SW480 (cell line): ENCODE results near the gene OCA2.

ENCODE experiments used
- DNase-seq: peaks from one replicate; pipeline ENCODE4 v3.0.0-alpha.2; 2016; ENCODE audit warnings: low spot score

OCA2 gene

DNA sequence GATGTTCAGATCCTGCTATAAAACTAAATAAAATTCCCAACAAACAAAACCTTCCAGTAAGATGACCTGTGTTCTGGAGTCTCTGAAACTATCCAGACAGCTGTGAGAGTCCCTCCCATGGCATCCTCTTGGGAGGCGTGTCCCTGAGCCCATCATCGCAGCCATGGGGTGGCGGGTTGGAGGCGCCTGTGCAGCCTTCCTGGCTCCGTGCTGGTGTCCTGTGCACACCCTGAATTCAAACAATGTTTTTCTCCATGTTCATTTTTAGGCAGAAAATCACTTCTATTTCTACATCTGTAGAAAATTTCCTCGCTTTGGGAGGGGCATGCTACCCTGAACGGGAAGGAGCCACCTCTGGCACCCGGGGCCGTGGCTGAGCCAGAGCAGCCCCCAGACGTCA is 19.4 kb upstream of the OCA2 start:
- DNase-seq, result no peak

DNA sequence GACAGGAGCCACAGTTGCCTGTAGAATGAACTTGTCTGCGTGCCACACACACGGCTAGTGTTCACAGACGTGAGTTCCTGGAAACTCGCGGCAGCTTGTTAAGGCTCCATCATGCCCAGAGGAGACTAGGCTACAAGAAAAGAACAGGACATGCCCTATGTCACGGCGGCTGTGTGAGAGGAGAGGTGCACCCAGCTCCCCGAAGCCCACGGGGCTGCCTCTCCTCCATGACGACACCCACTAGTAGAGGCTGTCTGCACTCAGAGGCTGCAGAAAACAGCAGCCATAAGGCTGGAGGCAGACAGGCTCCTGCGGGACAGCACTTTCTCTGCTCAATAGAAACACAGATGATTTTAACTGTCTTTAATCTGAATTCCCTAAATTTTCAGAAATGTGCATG is 19.0 kb upstream of the OCA2 start:
- no peak for DNase-seq

DNA sequence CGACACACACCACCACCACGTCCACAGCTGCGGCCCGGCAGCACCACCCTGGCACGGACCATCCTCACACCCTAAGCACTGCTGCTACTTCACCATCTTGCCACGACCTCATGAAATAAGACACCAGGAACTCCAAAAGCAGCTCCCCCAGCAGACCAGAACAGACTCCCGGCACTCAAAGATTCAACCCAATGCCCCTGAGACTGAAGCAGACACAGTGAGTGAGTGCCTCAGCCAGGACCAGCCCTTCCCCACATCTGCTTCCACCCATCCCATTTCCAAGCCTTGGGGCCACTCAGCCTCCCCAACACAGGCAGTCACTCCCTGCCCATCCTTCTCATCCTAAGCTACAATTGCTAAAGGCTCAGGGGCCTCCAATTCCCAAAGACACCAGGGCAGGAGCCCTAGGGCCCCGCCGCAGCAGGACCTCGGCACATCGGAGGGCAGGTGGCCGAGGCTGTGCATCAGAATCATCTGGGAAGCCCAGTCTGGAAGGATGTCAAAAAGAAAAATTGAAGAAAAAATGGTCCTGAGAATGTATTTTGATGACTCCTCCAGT is 18.4 kb upstream of the OCA2 start:
- DNase-seq, result no peak

DNA sequence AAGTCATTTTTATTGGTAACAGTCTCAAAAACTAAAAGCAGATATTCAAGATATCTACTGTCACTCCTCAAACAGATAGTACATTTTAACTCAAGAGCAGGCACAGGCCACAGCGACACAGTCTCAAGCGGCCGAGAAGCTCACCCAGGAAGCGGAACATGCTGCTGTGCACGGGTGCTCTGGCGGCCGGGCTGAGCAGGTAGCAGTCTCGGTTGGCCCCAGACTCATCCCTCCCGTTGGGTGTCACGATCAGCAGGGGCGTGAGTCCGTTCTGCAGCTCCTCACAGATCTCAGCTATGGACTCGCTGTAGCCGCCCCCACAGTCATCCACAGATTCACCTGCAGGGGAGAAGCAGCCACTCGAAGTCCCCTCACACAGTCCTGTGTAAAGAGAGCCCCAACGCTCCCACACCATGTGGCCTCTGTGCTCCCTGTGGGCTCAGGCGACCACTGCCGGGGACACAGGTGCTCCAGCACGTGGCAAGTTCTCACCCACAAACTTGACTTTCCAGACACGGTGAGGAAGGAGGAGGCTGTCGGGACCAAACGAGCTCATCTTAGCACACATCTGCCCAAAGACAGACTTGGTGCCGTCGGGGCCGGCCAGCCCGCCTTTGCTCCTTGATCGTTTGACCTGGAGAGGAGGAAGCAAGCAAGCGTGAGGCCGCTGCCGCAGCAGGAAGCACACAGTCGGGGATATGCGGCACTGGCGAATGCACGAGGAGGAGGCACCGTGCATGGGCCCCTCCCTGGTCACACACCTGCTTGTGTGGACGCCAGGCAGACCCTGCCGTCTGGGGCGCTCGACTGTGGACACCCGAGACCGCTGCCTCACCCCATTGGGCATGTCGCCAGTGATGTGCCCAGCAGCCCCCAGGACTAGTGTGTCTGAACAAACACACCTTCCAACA is 17.7 kb upstream of the OCA2 start:
- no peak for DNase-seq

DNA sequence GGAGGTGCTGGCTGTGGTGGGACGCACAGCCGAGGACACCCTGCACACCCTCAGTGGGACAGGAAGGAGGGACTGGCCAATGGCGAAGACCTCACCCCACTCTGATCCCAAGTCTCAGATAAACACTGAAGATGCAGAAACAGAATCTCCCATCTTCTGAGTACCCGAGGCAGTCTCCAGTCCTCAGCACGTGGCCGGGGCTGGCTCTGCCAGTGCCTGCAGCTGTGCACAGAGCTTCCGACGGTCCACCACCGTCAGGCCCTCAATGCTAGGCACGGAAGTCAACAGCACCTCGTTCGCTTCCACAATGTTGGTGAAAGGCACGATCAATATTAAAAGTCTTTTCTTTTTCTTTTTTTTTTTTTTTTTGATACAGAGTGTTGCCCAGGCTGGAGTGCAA is 16.8 kb upstream of the OCA2 start:
- DNase-seq, result no peak

DNA sequence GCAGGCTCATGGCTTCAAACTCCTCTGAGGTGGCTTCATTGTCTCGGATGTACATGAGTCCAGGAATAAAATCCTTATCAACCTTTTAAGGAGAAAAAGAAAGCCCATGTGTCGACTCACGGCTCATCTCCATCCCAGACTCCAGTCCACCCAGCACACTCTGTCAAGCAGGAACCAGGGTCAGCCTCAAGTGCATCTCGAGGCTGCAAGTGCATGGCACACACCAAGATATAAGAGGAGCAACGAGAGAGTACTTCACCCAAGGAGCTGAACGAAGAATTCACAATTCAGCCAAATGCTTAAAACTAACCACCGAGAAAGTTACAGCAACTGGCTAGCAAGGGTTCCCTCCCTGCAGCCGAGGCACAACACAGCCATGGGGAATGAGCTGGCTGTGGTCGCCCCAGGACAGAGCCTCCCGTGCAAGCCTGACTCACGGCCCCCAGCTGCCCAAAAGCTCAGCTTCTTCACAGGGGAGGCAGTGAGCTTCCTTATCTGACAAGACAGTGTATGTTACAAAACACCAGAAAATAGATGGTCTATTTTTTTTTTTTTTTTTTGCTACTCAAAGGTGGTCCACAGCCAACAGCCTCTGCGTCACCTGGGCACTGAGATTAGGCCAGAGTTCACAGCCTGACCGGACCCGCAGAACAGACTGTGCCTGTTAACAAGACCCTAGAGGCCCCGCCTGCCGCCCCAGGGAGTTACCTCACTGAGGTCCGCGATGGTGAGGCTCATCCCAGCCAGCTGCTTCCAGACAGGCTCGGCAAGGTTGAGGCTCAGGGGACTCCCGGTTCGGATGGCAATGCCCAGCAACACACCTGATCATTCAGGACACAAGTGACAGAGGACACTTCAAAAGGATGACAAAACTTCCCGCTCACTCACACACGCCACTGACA is 15.9 kb upstream of the OCA2 start:
- no peak for DNase-seq

DNA sequence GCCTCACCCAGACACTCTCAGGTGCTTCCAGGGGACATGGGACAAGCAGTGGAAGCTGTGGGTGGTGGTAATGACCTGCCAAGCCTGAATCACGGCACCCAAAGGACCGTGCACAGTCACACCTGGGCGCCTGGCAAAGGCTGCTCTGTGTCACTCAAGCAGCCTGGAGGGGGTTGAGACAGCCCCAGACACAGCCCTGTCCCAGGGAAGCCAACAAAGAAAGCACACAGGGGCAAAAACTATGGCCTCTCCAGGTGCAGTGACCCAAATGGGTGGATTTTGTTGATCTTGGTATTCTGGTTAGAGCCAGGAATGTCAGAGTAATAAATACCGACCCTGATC is 15.0 kb upstream of the OCA2 start:
- no peak for DNase-seq

DNA sequence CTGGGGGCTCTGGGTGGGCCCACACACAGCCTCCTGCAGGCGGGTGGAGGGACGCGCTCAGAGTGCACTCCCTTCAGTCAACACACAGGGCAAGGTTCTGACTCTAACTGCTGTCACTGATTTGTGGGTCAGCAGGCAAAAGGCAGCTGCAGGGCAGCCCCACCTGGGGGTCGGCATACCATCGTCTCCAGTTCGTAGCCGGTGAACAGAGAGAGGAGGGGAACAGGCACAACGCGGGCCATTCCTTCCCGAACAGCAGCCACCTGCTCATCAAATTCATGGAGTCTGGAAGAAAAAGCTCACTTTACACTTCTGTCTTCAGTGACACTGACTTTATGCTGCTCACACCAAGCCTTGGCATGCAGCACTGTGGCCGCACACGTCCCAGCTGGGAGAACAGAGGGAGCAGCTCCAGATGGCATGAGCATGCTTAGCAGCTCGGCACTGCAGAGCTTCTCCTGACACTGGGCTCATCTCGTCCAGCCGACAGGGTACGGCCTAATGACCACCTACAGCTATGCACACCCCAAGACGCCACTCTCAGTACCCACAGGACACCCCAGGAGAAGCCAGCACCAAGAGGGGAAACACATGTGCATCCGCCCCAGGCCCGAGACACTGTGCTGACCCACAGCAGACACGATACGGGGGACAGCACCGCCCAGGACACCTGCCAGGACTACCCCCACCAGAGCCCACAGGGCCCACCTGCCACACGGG is 14.4 kb upstream of the OCA2 start:
- DNase-seq, result no peak

DNA sequence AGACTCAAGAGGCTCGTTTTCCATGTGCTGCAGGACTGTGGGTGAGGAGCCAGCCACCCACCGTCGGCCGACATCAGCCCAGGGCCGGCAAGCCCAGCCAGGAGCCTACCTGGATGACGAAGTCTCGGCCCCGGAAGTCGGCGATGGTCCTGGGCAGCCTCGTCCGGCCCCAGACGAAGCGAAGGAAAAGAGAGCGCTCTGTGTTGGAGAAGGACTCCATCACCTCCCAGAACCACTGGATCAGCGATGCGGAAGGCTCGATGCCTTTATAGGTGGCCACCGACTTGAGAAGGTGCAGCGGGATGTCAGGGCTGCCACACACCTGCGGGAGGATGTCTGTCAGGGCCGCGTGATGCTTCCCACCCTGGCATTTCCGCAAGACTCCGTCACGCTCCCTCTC is 13.8 kb upstream of the OCA2 start:
- no peak for DNase-seq

DNA sequence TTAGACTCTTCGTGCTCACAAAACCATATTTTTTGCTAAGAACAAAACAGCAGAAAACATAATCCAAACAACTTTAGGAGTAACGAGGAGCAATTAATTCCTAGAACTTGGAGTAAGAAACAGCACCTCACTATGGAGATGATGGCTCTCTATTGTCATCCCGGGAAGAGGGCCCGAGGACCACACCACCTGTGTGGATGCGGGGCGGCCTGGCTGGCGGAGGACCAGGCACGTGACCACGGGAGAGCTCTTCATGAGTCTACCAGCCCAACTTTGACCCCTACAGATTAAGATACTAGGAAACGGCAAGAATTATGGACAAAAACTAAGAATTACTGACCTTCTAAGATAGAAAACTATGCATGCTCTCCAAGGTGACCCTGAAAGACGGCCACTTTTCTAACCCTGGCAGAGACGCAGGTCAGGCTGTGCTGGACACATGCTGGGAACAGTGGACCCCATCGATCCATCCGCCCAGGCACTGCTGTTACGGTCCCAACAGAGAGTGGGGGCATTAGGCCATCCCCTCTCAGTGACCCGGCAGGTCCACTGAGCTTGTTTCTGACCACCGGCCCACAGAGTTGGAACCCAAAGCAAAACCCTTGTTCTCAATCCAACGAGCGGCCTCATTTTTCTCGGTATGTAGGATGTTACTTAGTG is 13.1 kb upstream of the OCA2 start:
- DNase-seq, result no peak

DNA sequence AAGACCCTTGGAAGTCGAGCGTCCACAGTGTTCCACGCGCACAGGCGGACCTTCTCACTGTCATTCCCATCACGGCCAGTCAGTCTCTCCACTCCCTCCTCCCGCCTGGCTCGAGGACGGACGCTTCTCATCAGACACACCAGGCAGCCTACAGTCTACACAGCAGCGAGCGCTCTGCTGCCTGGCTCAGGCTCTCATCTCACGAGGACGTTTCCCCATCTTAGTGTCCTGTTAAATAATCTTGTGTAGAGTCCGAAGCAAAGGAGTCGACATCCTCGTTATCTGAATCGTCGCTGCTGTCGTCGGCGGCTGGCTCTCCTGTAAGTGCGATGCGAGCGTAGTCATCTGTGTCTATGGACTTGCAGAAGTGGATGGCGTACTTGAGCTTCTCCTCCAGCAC is 12.4 kb upstream of the OCA2 start:
- DNase-seq, result no peak

DNA sequence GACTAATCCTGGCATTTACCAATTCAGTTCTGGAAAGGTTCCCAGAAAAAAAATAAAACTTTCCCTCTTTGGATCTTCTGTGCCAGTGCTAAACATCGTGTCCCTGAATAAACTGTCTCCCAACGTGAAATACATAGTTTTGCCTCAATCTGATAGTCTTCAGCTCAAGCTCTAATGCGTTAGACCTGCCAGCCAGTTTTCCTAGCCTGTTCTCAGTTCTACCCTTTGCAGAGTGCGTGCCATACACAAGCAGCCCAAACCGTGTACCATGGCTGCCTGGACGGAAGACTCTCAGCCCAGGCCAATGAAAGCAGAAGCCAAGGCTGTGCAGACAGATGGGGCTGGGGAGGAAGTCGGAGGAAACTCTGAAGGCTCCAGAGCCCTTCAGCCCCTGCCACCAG is 11.4 kb upstream of the OCA2 start:
- DNase-seq, result no peak

DNA sequence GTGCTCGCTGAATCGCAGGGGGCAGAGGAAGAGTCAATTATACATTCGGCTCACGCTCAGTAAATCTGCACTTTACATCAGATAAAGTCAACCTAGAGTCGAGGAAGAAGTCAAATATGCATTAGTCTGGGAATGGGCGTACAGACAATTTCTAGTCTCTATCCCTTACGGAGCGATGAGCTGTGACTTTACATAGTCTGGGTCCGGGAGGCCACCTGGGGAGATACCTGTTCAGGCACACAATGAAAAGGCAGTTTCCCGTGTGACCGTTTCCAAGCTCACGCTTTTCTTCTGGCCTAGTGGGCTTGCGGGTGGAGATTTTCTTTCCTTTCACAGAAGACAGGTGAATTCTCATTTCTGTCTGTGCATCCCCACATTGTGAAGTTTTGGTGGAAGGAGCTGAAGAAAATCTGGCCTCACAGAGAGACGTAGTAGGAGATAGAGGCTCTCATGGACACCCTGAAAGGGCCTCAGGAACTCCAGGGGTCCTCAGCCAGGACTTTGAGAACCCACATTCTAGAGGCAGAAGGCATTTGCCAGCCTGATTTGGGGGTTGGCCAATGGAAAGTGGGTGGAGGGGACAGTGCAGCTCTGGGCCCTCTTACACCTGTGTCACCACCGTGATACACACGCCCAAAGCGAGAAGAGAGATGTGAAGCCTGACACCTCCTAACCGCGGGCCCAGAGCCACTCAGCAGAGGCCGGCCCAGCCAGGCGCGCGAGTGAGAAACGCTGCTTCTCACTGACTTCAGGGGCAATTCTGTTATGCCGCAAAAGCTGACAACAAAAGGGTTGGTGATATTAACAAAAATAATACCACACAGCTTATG is 10.7 kb upstream of the OCA2 start:
- DNase-seq, result no peak

DNA sequence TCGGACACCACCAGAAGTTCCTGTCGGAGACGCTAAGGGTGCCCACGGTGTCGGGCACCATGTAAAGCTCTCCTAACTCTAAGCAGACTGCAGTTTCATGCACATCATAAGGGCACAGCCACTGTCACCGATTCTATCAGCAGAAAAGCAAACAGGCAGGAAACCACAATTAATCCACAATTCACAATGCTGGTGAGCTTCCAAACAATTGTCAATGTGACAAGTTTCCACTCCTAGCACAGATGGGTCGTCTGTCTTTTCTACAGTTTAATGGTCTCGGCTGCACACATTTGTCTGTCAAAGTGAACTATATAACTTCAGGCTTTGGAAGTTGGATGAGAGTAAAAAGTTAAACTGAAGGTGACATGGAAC is 8.8 kb upstream of the OCA2 start:
- DNase-seq, result no peak

DNA sequence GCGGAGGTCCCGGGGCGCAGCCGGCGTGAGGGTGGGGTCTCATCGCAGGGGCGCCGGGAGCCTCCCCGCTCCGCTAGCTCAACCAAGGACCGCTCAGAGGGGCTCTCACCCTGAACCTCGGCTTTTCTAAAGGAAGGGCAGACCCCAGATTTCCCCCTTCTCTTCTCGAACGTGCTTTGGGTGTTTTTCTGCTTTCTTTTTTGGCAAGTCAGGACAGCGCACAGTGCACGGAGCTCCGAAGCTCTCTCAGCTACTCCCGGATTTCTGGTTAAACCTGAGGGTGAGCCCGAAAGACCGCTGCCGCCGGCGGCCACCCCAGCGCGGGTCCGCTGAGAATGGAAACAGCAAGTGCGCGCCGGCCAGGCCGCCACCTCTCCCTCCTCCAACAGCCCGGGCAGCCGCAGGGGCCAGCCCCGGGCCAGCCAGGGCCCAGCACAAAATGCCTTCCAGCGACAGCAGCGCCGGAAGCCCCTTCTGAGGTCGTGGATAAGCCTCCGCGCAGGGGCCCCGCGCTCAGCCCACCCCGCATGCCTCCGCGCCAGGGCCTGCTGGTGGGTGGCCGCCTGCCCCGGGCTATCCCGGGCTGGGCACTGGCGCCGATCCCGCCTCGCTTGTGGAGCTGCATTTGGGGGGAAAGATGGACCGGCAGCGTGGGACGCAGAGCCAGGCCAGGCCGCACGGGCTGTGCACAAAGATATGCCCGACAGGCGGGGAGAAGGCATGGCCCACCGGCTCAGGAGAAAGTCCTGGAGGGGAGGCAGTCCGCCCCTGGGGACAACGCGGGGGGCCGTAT is 8.2 kb upstream of the OCA2 start:
- no peak for DNase-seq

DNA sequence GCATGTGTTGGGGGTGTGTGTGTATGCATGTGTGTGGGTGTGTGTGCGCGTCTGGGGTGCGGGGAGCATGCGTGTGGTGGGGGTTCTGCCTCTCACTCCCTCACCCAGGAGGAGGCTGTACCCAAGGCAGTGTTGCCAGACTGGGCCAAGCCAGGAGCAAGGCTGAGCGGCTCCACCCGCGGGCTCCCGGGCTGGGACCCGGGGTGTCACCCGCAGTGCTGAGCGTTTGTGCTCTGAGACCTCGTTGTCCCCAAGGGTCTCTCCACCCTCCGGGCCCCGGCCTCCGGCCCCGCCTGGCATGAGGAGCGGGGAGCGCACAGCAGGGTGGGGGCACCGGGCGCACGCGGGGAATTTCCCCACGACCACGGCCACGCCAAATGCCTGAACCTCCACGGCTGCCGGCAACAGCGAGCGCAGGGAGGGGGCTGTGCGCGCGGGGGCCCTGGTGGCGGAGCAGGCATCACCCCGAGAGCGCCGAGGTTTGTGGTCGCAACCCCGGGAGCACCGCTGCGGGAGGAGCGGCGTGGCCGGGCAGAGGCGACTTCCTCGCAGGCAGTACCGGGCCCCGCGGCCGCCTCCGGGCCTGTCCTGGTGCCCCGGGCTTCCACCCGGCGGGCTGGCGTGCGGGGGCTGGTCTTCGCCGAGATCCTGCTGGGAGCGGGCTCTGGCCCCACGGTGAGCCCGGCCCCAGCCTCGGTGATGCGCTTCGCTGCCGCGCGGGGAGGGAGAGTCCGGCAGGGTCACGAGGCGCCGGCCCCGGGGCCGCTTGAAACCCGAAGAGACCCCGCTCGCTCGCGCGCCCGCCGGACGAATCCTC is 7.4 kb upstream of the OCA2 start:
- no peak for DNase-seq

DNA sequence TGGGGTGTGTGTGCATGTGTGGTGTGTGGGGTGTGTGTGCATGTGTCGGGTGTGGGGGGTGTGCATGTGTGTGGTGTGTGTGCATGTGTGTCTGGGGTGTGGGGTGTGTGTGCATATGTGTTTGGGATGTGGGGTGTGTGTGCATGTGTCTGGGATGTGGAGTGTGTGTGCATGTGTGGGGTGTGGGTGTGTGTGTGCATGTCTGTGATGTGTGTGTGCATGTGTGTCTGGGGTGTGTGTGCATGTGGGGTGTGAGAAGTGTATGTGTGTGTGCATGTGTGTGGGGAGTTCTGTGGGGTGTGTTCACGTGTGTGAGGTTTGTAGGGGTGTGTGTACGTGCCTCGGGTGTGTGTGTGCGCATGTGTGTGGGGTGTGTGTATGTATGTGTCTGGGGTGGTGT is 6.7 kb upstream of the OCA2 start:
- DNase-seq, result no peak

DNA sequence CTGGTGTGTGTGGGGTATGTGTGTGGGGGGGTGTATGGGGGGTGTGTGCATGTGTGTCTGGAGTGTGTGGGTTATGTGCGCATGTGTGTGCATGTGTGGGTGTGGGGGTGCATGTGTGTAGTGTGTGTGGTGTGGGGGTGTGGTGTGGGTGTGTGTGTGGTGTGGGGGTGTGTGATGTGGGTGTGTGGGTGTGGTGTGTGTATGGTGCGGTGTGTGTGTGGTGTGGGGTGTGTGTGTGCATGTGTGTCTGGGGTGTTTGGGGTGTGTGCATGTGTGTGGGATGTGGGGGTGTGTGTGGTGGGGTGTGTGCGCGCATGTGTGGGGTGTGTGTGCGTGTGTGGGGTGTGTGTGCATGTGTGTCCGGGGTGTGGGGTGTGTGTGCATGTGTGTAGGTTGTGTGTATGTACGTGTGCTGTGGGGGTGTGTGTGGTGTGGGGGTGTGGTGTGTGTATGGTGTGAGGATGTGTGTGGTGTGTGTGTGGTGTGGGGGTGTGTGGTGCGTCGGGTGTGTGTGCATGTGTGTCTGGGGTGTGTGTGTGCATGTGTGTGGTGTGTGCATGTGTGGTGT is 6.2 kb upstream of the OCA2 start:
- DNase-seq, result no peak

DNA sequence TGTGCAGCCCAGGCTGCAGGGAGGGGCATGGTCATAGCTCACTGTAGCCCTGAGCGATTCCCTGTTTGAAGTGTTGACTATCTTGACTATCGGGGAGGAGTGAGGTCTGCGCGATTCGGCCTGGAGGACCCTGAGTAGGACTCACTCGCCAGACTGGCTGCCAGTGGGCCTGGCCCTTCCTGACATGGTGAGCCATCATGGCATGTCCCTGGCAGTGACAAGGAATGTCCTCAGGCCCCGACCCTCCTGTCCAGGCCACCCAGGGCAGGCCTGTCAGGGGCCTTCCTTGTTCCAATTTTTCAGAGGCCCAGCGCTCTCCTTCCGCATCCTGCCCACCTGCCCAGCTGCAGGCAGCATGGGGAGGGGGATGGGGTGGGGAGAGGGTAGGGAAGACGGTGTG is 5.2 kb upstream of the OCA2 start:
- no peak for DNase-seq
